ENCODE data around the gene ULK1.

GRCh38 chr12:131862084-131862441 is 32.4 kb upstream of the ULK1 start:
- TF ChIP-seq CTCF (conservative IDR thresholded peaks at IDR 0.05; ENCODE audit: low read depth, low read length) (no peak), EZH2phosphoT487 (IDR thresholded peaks at IDR 0.05; ENCODE audit: borderline replicate concordance, low read length) (no peak)

Data from PC-3 (cell line).